Chondrocyte (in vitro differentiated cells): ENCODE data around the gene ITGB4. TPM values are rescaled to one million over a fixed set of nuclear protein-coding genes. Genes with fewer than 3 reads are reported as not detected.
A peak's percentile ranks its signal among the peaks of the same experiment; 100 is the strongest.

Source experiments
- DNase-seq: peaks from one replicate; pipeline ENCODE4 v3.0.0; 2021; ENCODE audit warnings: mixed read lengths, low spot score
- H3K27ac Mint-ChIP-seq: one replicate; pipeline ENCODE4 v1.8.0; 2021; ENCODE audit warnings: mild to moderate bottlenecking, moderate library complexity, mixed read lengths; ENCODE audit not compliant: unreplicated experiment
- H3K27me3 Mint-ChIP-seq: 2 replicates; pipeline ENCODE4 v1.8.0; 2021; ENCODE audit warnings: low read depth, mixed read lengths
- H3K36me3 Mint-ChIP-seq: 2 replicates; pipeline ENCODE4 v1.8.0; 2021; ENCODE audit warnings: low read depth, mixed read lengths
- H3K4me1 Mint-ChIP-seq: 2 replicates; pipeline ENCODE4 v1.8.0; 2021; ENCODE audit warnings: low read depth, mild to moderate bottlenecking, mixed read lengths
- H3K4me3 Mint-ChIP-seq: one replicate; pipeline ENCODE4 v1.8.0; 2021; ENCODE audit warnings: mild to moderate bottlenecking, moderate library complexity, mixed read lengths; ENCODE audit not compliant: unreplicated experiment
- H3K9me3 Mint-ChIP-seq: 2 replicates; pipeline ENCODE4 v1.8.0; 2021; ENCODE audit warnings: low read depth, mixed read lengths
- CTCF ChIP-seq: fragments of 200-600 bp; sonication (generic); IDR thresholded peaks from 2 replicates; pipeline ENCODE4 v1.5.0; 2021; ENCODE audit warnings: antibody characterized with exemption, mild to moderate bottlenecking, moderate library complexity
- total RNA-seq: library from RNA; stranded (reverse); gene quantifications from 3 replicates; pipeline ENCODE4 v1.2.1, GENCODE V29; 2021

ITGB4 gene
- total RNA-seq, 1 donor from 2014 or later, result 5.6 TPM

DNA sequence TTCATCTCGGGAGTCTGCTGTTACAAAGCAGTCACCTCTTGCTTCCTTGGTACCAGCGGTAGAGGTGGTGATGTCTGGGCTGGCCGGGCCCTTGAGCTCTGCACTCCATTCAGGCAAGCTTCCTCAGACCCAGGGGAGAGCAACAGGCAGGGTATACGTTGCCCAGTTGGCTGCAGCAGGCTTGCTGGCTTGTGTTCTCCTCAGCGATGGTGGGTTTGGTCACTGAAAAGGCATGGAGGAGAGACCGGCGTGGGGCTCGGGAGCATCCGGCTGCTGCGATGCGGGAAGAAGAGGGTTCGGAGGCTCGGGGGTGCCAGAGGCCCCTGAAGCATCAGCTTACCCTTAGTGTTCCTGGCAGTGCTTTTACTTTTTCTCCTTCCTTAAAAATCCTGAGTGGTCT lies 28.3 kb upstream of the ITGB4 start:
- H3K27ac Mint-ChIP-seq, result peak overlapping the region; percentile 95

DNA sequence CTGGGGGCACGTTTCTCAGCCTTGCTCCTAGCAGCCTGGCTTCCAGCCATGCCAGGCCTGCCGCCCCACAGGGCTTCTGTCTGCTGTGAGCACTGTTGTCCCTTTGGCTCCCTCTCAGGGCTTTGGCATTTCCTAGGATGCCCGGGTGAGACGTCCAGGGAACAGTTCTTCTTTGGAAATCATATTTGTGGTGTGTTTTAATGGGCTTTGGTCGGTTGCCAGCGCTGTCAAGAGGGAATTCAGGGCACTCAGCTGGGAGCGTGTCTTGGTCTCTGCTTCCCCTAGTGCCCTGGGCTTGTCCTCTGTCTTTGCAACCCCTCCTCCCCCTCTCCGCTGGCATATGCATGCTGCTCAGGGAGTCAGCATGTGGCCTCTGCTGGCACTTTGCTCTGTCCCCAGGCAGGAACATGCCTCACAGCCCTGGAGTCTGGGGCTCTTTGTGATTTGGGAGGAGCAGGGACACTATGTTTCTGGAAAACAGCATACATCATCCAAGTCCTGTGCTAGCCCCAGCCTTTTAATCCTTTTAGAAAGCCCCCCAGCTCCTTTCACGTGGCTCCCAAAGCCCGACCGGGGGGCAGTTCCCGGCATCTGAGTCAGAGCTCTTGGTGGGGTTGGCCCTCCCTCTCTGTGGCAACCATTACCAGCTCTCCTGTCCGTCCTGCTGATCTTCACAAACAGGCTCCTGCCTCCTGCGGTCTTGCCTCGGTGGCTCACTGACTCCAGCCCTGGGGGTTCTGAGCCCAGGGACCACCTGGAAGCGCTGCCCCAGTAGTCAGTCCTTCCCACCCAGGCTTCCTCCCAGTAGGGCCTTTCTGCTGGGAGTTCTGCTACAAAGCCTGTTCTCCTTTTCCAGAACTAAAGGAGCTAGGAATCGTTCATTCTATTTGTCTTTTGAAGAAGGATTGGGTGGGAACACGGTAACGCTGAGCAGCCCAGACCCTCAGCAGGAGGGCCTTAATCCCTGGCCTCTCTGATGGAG lies 27.5 kb upstream of the ITGB4 start:
- no peaks in the 10 kb centered on the region for H3K9me3 Mint-ChIP-seq
- H3K4me1 Mint-ChIP-seq, result peaks cover 85% of the 10 kb centered on the region
- peak overlapping the region; percentile 95 for H3K27ac Mint-ChIP-seq
- peaks cover 13% of the 10 kb centered on the region for H3K36me3 Mint-ChIP-seq
- no peaks in the 10 kb centered on the region for H3K27me3 Mint-ChIP-seq
- H3K4me3 Mint-ChIP-seq, result peak overlapping the region; percentile 26
- peak; percentile 61 for TF ChIP-seq CTCF
- DNase-seq, result peak; percentile 97

More for the DNA sequence above, 28.3 kb upstream of the ITGB4 start:
- peak; percentile 72 for DNase-seq
- Mint-ChIP-seq H3K4me3 (no peak overlapping the region), H3K9me3 (no peaks in the 10 kb centered on the region), H3K27me3 (no peaks in the 10 kb centered on the region), H3K4me1 (peaks cover 87% of the 10 kb centered on the region), H3K36me3 (peaks cover 13% of the 10 kb centered on the region)
- no peak for TF ChIP-seq CTCF

- DNase-seq, result no peak
- Mint-ChIP-seq H3K27me3 (no peaks in the 10 kb centered on the region), H3K36me3 (peaks cover 14% of the 10 kb centered on the region), H3K4me3 (peak overlapping the region; percentile 24), H3K27ac (peak overlapping the region; percentile 95), H3K4me1 (peaks cover 83% of the 10 kb centered on the region), H3K9me3 (no peaks in the 10 kb centered on the region)
- peak; percentile 9 for TF ChIP-seq CTCF
Observed at GRCh38 chr17:75694536-75694935, 26.7 kb upstream of the ITGB4 start.

- Mint-ChIP-seq H3K4me1 (peaks cover 88% of the 10 kb centered on the region), H3K4me3 (no peak overlapping the region), H3K27me3 (no peaks in the 10 kb centered on the region), H3K36me3 (peaks cover 15% of the 10 kb centered on the region), H3K9me3 (no peaks in the 10 kb centered on the region), H3K27ac (peak overlapping the region; percentile 95)
- DNase-seq, result no peak
- no peak for TF ChIP-seq CTCF
Observed at GRCh38 chr17:75695141-75695829, 26.0 kb upstream of the ITGB4 start.

DNA sequence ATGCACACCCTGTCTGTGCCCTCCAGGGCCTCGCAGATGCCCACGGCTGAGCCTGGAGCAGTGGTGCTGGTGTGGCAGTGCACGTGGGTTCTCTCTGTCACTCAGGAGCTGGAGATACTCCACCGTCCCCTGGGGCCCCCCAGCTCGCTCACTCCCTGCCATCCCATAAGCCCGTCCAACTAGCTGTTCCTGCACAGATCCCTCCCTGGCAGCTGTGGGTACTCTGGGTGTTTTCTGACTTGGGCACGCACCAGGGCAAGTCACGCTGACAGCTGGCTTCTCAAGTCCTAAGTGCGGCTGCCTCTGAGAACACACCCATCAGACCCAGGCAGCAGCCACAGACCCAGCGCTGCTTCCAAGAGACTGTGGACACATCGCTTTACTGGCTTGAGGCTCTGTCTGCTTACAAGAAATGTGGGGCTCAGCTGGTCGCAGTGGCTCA lies 25.4 kb upstream of the ITGB4 start:
- no peak overlapping the region for H3K4me3 Mint-ChIP-seq
- peaks cover 88% of the 10 kb centered on the region for H3K4me1 Mint-ChIP-seq
- peak overlapping the region; percentile 33 for H3K27ac Mint-ChIP-seq

More for the DNA sequence above, 25.4 kb upstream of the ITGB4 start:
- no peak for DNase-seq
- TF ChIP-seq CTCF, result no peak
- Mint-ChIP-seq H3K9me3 (no peaks in the 10 kb centered on the region), H3K36me3 (peaks cover 19% of the 10 kb centered on the region), H3K27me3 (no peaks in the 10 kb centered on the region)
